Measurements from ENCODE around the gene PSTPIP2.

DNA sequence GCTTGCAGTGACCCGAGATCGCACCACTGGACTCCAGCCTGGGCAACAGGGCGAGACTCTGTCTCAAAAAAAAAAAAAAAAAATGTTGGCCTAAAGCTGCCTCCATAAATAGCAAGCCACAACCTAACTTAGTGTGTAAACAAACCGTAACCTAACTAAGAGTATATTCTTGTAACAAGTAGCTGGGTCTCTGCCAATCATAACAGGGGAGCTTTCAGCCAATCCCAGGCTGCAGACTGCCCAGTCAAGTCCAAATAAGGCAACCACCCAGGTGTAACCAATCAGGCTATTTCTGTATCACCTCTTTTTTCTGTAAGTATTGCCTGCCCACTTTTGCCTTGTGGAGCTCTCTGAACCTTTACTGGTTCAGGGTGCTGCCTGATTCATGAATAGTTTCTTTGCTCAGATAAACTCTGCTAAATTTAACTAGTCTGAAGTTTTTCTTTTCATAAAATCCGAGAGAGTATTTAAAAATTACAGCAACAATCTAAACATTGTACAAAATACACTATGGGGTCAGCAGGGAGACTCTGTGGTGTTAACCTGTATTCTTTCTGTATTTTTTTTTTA is 4.5 kb downstream of the PSTPIP2 start:
- TF ChIP-seq TAF1 (IDR thresholded peaks at IDR 0.05; ENCODE audit: borderline replicate concordance, insufficient read depth, low read length) (no peak), REST (IDR thresholded peaks at IDR 0.05; ENCODE audit: insufficient read depth in 1 of 2, low read depth in 2 of 2, low read length in 2 of 2) (no peak), SIN3A (IDR thresholded peaks at IDR 0.05; ENCODE audit: borderline replicate concordance, insufficient read depth, low read length) (no peak), POLR2AphosphoS5 (IDR thresholded peaks at IDR 0.05; ENCODE audit: low read depth, low read length) (no peak), FOXP2 (optimal IDR thresholded peaks at IDR 0.05; ENCODE audit: borderline replicate concordance, extremely low read depth, extremely low read length, insufficient read depth) (no peak)
